ENCODE measurements around the gene KRT80. TPM values are rescaled to one million over a fixed set of nuclear protein-coding genes. Genes with fewer than 3 reads are reported as not detected.

The KRT80 gene
- total RNA-seq, 1 donor from 2014 or later = 4.6 TPM

DNA sequence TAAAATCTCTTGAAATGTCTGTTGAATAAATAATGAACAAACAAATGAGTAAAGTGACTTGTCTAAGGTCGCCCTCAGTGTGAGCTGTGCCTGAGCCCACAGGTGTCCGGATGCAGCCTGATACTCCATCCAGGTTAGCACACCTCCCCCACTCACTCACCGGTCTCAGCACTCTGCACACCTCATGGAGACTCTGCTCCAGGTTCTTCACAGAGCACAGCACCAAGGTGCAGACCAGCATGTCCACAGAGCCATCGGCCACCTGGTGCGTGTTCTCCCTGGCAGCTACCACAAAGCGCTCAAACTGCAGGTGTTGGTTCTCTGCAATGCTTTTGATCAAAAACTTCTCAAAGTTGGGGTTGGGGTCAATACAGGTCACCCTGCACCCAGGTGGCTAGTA, 37.1 kb upstream of the KRT80 start:
- DNase-seq (ENCODE audit: low spot score) = no peak

DNA sequence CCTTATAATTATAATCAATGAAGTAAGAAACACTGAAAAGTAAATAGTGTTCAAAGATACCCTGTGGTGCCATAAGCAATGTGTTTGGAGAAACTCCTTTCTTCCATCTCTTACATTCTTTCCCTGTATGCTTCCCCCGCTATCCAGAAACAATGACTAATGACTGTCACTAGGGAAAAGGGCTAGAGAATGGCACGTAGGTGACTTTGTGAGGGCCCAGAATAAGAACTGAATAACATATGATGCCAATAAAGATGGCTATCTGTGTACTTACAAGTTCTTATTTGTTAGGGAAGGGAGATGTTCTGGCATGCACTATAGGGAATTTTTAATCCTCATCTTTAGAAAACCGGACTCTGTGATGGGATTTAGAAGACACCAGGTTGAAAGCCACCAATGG, 36.6 kb upstream of the KRT80 start:
- no peak for DNase-seq (ENCODE audit: low spot score)

DNA sequence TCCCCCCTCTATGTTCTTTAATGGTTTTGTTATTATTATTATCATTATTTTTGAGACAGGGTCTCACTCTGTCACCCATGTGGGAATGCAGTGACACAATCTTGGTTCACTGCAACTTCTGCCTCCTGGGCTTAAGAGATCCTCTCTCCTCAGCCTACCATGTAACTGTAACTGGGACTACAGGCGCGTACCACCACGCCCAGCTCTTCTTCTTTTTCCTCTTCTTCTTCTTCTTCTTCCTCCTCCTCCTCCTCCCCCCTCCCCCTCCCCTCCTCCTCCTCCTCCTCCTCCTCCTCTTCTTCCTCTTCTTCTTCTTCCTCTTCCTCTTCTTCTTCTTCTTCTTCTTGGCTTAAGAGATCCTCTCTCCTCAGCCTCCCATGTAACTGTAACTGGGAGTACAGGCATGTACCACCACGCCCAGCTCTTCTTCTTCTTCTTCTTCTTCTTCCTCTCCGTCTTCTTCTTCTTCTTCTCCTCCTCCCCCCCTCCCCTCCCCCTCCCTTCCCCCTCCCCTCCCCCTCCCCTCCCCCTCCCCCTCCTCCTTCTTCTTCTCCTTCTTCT, 35.9 kb upstream of the KRT80 start:
- DNase-seq (ENCODE audit: low spot score) = no peak

DNA sequence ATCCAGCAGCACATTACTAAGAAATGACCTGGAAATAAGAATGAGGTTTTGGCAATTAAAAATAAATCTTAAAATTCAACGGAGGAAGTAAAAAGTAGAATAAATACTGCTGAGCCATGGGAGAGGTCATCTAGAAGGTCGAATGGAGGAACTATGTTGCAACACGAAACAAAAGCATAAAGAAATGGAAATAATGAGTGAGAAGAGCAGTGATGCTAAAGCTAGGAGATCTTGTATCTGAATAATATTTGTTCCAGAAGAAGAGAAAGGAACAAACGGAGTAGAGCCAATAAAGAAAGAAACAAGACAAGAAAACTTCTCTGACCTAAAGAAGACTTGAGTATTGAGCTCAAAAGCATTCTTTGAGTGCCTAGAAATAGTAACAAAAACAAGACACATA, 34.6 kb upstream of the KRT80 start:
- no peak for DNase-seq (ENCODE audit: low spot score)

DNA sequence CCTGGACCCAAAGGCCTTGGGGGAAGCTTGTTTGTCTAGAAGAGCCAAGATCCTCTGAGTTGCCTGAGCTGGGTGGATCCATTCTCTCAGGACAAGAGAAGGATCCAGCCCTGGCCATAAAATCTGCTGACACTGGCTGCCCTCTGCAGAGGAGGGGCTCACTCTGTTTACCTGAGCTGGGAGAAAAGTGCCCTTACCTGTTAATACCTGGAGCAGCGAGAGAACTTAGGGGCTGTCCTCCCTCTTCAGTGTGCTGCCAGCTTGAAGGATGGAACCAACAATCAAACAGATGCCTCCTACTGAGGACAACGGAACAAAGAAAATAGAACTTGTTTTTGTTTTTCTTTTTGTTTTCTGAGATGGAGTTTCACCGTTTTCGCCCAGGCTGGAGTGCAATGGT, 33.9 kb upstream of the KRT80 start:
- no peak for DNase-seq (ENCODE audit: low spot score)

DNA sequence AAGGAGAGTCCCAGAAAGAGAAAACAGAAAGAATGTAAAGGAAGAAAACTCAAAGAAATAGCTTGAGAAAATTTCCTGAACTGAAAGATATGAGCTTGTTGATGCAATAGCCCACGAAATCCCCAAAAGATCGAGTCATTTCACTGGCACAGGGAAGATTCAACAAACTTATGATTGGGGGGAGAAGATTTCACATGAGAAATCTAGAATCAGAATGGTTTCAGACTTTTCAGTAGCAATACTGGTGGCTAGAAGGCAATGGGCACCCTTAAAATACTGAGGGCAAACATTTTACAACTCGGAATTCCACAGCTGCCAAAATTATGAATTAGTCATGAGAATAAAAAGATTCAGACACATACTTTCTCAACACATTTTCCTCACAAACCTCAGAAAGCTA, 32.3 kb upstream of the KRT80 start:
- DNase-seq (ENCODE audit: low spot score) = no peak

DNA sequence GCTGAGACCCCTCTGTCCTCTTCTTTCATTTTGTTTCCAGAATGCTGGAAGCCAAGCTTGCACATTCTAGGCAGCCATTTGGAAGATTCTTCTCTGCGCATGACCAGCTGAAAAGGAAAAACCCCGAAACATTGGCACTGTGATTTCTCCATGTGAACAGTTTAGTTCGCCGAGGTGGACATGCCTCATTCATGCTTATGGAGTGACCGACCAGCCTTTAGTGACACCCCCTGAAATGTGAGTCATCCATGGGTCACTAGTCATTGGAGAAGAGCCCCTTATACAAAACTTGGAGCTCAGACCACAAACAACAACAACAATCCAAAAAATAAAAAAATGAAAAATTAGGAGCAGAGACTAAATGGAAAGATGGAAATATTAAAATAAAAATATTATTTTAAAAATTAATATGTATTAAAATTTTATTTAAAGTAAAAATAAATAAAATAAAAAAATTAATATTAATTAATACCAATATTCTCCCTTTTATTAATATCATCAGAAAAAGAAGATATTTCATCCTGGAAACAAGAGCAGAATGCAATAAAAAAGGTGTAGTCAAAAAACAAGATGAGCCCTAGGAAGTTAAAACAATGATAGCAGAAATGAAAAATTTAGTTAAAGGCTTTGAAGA, 31.7 kb upstream of the KRT80 start:
- no peak for DNase-seq (ENCODE audit: low spot score)

DNA sequence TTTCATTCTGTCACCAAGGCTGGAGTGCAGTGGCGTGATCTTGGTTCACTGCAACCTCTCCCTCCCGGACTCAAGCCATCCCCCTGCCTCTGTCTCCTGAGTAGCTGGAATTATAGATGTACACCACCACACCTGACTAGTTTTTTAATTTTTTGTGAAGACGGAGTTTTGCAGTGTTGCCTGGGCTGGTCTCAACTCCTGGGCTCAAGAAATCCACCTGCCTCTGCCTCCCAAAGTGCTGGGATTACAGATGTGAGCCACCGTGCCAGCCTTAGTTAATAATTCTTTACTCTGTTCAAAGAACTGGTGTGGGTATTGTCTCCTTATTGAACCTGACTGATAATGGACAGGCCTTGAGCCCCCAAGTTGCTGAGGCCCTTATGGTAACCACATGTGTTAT, 30.9 kb upstream of the KRT80 start:
- DNase-seq (ENCODE audit: low spot score) = no peak

DNA sequence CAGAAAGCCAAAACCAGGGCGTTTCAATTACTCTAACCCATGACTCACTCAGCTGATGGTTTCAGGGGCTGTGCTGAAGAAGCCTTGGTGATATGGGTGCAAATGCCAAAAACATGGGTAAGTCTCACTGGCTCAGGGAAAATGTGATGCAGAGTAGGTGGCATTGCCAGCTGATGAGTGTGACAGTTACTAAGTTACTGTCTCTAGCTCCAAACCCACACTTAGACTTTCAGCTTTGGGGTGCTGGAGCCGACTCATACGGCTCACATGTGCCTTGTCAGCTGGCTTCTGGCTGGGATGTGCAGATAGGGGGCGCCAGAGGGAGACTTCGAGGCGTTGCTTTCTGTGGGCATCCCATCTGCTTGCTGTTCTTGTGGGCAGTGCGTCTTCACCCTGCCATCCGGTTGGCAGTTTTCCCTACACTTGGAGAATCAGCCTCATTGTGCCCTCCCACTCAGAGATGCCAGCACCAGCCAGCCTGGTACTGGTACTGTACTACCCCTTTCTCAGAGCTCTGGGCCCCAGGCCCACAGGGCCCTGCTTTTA, 30.2 kb upstream of the KRT80 start:
- no peak for DNase-seq (ENCODE audit: low spot score)

DNA sequence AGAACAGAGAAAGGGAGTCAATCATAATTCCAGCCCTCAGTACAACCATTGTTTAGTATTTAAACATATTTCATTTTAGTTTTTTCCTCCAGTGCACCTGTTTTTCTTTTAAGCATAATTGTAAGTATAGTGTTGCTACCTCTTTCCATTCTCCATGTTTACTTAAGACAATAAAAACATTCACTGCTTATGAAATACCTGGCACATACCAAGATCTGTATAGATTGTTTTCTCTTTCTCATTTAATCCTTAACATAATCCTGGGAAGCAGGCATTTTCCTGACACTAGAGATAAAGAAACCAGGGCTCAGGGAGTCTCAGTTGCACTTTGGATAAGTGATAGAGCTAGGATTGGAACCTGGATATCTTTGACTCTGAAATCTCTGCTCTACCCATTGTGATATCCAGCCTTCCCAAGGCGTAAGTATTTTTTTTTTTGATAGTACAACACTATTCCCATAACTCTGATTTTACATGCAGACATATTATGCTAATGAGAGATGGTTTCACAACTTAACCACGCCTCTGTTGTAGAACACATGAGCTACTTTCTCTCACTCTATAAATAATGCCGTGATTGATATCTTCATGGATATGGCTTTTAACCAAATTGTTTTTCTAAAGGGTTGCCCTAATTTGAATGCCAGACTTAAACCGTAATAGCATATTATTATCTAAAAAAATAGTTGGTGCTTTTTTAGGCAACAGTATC, 29.4 kb upstream of the KRT80 start:
- DNase-seq (ENCODE audit: low spot score) = no peak

DNA sequence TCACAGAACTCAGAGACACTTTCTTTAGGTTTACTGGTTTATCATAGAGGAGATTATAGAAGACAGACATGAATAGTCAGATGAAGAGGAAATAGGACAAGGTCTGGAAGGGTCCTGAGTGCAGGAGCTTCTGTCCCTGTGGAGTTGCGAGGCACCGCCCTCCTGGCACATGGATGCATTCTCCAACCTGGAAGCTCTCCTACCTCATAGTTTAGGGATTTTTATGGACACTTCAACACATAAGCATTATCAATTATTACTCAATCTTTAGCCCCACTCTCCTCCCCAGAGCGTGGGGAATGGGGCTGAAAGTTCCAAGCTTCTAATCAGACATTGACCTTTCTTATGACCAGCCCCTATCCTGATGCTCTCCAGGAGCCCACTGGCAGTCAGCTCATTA, 28.7 kb upstream of the KRT80 start:
- DNase-seq (ENCODE audit: low spot score) = no peak

DNA sequence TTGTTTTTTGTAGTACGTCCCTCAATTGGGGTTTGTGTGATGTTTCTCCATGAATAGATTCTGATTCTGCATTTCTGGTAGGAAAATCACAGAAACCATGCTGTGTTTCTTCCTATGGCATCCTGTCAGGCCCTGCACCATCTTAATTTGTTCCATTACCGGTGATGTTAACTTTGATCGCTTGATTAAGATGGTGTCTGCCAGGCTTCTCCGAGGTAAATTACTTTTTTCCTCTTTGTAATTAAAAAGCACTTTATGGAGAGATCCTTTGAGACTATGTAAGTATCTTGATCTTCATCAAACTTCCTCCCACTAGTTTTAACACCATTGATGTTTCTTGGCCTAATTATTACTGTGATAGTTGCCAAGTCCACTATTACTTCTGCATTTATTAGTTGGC, 26.2 kb upstream of the KRT80 start:
- no peak for DNase-seq (ENCODE audit: low spot score)

DNA sequence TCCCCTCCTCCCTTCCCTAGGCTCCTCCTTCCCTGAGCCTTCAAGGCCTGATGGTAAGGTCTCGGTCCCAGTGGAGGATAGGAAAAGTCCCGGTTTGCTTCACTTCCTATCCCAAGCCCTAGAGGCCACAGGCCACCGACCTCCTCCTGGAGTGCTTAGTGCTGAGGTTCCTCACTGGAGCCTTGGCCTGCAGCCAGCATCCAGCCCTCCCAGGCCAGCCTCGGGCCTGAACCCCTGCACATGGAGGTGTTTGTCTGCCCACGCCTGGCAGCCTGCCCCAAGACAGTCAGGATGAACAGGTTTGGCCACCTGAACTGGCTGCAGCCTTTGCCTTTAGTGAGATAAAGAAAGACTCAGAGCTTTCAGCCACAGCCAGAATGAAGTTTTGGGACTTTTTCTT, 25.4 kb upstream of the KRT80 start:
- DNase-seq (ENCODE audit: low spot score) = peak; percentile 88

DNA sequence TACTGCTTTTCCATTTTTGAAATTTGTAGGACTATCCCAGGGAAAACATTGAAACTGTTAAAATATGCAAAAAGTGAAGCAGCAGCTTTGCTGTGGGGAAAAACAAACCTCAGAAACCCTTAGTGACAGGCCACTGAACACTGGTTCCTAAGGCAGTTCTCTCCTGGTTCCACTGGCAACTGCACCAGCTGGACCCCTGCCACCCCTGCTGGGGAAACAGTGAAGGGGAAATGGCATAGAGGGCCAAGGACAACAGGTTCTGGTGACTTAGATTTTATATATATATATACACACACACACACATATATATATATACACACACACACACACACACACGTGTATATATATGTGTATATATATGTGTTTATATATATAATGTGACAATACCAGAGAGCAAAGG, 25.0 kb upstream of the KRT80 start:
- no peak for DNase-seq (ENCODE audit: low spot score)

DNA sequence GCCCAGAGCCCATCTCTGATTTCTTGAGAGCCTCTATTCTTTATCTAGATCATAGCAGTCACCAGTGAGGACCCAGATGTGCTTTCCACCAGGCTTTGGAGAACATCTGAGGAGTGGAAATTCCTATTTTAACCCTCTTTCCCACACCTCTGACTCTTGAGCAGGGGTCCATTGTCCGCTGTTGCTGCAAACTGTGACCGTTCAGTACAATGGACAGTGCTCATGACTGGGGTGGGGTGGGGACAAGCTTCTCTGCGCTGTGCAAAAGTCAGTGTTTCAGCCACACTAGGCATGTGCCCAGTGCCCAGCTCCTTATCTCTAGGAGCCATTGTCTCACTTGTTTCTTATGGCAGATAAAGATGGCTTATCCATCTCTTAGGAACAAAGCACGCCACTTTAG, 24.3 kb upstream of the KRT80 start:
- DNase-seq (ENCODE audit: low spot score) = no peak

DNA sequence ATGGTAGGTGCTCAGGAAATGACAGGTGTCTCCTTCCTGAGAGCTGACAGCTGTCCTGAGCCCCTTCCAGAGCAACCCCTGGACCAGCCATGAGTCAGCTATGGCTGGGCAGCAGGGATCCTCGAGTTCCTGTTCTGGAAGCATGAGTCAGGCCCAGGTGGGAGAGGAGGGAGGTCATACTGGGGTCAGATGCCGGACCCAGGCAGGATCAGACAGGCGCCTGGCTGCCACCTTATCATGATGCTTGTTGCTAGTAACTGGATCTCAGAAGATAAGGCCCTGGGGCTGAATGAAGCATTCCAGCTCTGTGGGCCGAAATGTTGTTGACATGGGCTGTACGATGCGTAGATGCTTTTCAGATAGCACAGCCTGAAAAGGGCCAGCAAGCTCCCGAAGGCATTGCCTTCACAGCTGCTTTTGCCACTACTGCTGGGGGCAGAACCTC, 23.8 kb upstream of the KRT80 start:
- peak; percentile 79 for DNase-seq (ENCODE audit: low spot score)

DNA sequence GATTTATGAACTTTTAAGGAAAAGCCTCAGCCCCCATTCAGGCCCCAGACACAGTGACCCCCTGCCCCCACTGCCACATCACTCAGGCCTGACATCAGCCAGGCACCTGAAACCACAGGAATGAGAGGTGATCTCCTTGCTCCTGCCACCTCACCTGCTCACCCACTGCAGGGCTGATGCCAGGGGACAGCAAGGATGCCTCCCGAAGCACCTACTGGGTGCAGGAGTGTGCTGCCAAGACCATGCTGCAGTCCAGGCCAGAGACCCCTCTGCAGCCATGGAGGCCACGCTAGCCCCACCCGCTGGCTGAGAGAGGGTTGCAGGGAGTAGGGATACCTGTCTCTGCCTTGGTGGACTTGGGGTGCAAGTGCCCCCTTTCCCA, 22.6 kb upstream of the KRT80 start:
- no peak for DNase-seq (ENCODE audit: low spot score)

DNA sequence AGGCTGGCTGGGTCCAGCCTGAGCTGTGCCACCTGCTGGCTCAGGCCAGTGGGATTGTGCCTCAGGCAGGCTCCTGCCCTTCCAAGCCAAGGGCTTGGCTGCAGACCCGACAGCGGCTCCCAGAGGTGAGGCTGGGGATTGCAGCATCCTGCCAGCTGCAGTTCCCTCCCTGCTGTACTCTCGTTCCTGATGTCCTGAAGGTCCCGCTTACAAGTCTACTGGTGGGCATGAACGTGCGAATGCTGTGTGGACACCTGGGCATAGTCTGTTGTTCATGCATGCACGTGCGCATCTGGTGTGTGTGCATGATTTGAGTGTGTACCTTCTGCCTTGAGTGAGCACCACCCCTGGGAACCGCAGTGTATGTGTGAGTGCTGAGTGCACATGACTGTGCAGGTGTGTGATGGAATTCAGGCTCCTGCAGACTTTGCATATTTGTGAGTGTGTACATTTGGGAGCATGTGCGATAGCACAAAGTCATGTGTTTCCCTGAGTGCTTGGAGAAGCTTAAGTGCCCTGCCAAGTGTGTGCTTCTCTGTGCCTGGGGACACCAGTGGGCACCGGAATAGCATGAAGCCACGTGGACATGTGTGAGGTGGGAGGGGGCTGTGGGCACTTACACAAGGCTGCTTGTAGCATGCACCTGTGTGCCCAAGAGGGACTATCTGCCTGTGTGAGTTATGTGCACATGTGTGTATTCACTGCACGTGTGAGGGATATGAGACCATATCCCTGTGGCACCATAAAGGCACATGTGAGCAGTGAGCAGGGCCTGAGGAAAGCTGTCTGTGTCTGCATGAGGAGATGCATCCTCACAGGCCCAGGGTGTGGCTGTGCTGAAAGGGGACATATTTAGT, 22.0 kb upstream of the KRT80 start:
- DNase-seq (ENCODE audit: low spot score) = peak; percentile 86

DNA sequence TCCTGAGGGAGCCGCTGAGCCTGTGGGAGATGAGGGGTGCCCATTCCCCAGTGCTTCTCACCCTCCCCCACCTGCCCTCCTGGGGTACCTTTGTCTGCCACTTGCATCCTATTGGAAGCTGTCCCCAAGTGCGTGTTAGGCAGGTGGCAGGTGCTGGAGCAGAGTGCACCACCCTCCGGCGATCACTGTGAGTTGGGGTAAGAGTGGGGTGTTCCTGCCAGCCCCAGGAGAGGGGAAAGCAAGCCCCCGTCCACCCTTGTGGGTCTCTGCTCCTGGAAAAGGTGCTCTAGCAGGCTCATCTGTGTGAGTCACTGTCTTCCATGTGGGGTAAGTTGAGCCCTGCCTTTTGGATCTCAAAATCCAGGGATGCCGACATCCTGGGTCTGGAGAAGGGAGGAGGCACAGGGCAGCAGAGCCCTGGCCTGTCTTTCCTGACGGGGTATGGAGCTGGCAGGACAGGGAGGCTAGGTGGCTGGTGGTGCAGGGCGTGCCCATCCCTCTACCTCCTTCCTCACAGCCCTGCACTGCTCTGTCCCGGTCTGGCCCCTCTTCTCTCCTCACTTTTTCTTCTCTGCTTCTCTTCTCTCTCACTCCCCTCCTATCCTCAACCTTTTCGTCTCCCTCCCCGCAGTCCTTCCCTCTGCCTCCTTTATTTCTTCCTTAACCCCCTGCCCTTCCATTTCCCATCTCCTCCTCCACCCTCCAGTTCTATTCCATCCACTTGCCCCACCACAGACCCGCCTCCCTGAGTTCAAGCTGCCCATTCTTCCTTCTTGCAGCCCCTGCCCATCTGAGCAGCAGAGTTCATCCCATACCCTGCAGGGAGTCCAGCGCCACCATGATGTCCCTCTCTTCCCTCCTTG, 21.1 kb upstream of the KRT80 start:
- no peak for DNase-seq (ENCODE audit: low spot score)

DNA sequence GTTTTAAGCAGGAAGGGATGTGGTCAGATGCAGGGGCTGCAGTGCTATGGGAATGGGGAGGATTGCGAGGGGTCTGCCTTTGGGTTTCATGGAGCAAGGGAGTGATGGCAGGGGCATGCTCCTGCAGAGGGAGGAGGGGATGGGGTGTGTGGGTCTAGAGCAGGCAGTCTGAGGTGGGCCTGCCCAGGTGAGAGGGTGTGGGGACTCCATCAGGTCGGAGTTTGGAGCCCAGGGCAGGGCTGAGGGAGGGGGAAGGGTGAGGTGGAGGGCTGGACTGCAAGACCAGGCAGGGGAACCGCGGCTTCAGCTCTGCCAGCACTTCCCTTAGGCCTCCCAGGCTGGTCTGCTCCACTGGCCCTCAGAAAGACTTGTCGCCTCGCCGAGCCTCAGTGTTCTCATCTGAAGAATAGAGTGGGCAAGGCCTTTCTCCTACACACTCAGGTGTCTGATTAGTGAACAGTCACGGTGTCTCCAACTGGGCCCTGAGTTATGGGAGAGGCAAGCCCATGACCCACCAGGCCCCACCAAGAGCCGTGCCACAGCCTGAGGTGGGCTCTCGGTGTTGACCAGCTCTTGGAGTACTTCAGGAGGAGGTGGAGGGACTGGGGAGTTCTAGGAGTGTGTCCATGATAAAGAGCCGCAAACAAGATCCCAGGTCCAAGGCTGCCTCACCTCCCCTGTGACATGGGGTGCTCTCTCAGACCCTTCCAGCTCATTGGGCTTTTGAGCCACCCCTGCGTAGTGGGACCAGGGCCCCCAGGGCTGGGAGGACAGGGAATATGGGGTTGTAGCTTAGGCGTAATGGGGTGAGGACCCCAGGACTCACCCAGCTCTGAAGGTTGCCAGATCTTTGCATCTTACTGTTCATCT, 20.1 kb upstream of the KRT80 start:
- no peak for DNase-seq (ENCODE audit: low spot score)
